ENCODE results near the gene MBD3L3.
"Not testable (repeated sequence)": the region's sequence is repeated elsewhere in the genome, so short reads cannot be mapped to it uniquely, and the experiment has no call there.

- TF ChIP-seq CTCF, POLR2A (IDR thresholded peaks at IDR 0.05): not testable (repeated sequence)
Measured at GRCh38 chr19:7052896-7053295, 5.6 kb downstream of the MBD3L3 start.
